ENCODE measurements around the gene SLC22A16. TPM values are rescaled to one million over a fixed set of nuclear protein-coding genes. Genes with fewer than 3 reads are reported as not detected.
"Not testable (repeated sequence)": the region's sequence is repeated elsewhere in the genome, so short reads cannot be mapped to it uniquely, and the experiment has no call there.

The SLC22A16 gene
- total RNA-seq, 1 experiment from 2014 or later: not detected

DNA sequence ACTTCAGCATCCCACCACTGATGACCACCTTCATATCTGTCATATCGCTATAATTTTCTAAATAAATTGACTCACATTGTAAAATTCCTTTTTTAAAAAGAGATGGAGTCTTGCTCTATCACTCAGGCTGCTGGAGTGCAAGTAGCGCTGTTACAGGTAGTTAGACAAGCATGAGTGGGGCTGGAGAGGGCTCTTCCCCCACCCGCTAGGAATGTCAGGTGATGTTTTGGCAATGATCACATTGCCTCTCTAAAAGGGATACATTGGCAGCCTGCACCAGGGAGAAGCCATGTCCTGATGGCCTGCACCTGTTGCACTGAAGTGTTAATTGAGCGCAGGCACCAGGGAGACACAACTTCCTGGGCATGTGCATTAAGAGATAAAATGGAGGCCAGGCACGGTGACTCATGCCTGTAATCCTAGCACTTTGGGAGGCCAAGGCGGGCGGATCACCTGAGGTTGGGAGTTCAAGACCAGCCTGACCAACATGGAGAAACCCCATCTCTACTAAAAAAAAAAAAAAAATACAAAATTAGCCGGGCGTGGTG lies 16.9 kb upstream of the SLC22A16 start:
- in situ Hi-C loops (cut with HindIII; ENCODE audit: low pct_unique_long_range_greater_than_20kb, low sequenced_read_pairs): no loop called here
- no peak for DNase-seq (ENCODE audit: low read depth, low spot score)

DNA sequence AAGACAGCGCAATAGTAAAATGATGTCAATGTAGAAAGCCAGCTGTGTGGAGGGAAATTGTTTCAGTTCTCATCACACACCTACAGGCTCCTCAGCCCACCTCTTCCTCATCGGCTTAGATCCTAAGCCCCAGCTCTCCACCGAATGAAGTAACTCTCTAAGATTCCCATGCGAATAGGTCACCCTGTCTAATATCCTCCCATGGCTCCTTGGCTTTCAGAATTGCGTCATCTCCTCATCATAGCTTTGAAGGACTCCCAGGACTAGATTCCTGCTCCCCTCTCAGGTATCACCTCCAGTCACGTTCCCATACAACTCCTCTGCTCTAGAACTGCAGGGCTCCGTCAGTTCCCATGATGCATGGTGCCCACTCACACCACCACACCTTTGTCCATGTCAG lies 16.2 kb upstream of the SLC22A16 start:
- in situ Hi-C loops (cut with HindIII; ENCODE audit: low pct_unique_long_range_greater_than_20kb, low sequenced_read_pairs): no loop called here
- no peak for DNase-seq (ENCODE audit: low read depth, low spot score)

GRCh38 chr6:110491644-110492317 lies 15.4 kb upstream of the SLC22A16 start:
- in situ Hi-C loops (cut with HindIII; ENCODE audit: low pct_unique_long_range_greater_than_20kb, low sequenced_read_pairs): no loop called here
- DNase-seq (ENCODE audit: low read depth, low spot score): no peak

DNA sequence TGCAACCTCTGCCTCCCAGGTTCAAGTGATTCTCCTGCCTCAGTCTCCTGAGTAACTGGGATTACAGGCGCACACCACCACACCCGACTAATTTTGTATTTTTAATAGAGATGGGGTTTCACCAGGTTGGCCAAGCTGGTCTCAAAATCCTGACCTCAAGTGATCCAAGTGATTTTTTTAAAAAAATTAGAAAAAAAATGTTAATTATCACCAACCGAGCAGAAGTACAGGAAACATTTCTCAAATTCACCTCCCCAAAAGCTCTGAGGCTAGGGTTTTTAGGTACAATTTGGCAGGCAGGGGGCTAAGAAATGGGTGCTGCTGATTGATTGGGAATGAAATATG lies 14.9 kb upstream of the SLC22A16 start:
- no peak for DNase-seq (ENCODE audit: low read depth, low spot score)
- in situ Hi-C loops (cut with HindIII; ENCODE audit: low pct_unique_long_range_greater_than_20kb, low sequenced_read_pairs): no loop called here

DNA sequence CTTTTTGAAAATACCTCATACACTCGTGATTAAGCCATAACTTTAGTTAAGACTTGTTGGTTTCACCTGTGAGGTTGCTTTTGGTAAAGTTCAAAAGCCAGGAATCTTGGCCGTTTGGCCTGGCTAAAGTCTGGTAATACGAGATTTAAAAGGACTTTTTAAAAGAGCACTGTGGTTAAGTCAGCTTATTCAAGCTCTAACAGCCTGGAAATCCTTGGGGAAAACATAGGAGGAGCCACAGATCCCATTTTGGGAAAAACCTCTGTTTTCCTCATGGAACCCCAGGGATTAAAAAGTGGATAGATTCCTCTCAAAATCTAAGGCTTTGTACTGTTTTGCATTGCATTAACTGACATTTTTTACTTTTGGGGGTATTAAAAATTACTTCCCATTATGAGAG lies 13.7 kb upstream of the SLC22A16 start:
- DNase-seq (ENCODE audit: low read depth, low spot score): no peak
- in situ Hi-C loops (cut with HindIII; ENCODE audit: low pct_unique_long_range_greater_than_20kb, low sequenced_read_pairs): no loop called here

DNA sequence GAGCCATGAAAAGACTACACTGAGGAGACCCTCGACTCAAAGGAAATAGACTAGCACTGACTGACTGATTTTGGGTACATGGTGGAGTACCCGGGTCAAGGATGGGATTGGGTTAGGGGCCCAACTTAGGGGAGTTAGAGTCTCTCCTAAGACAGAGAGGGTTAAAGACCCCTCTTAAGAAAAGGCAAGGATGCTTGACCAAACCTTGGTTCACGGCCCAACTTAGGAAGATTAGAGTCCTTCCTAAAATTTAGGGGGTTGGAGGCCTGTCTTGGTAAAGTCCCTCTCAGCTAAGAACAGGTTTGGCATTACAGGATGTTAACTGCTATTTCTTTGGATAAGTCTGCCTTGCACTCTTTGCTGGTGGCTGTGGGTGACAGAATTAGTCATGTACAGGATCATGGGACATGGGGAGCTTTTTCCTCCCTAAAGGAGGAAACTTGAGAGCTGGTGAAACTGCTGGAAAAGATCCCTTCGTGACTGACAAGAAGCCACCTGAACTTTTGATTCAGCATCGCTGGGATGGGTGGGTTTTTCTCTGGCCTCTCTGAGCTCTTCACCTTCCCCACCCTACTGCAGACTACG lies 12.3 kb upstream of the SLC22A16 start:
- in situ Hi-C loops (cut with HindIII; ENCODE audit: low pct_unique_long_range_greater_than_20kb, low sequenced_read_pairs): no loop called here

DNA sequence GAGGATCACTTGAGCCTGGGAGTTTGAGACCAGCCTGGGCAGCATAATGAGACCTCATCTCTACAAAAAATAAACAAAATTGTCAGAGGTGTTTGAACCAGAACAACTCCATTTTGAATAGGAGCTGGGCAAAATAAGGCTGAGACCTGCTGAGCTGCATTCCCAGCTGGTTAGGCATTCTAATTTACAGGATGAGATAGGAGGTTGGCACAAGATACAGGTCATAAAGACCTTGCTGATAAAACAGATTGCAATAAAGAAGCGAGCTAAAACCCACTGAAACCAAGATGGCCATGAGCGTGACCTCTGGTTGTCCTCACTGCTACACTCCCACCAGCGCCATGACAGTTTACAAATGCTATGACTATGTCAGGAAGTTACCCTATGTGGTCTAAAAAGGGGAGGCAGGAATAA lies 11.6 kb upstream of the SLC22A16 start:
- in situ Hi-C loops (cut with HindIII; ENCODE audit: low pct_unique_long_range_greater_than_20kb, low sequenced_read_pairs); DNase-seq (ENCODE audit: low read depth, low spot score): not testable (repeated sequence)

More for the DNA sequence above, 12.3 kb upstream of the SLC22A16 start:
- DNase-seq (ENCODE audit: low read depth, low spot score): no peak

DNA sequence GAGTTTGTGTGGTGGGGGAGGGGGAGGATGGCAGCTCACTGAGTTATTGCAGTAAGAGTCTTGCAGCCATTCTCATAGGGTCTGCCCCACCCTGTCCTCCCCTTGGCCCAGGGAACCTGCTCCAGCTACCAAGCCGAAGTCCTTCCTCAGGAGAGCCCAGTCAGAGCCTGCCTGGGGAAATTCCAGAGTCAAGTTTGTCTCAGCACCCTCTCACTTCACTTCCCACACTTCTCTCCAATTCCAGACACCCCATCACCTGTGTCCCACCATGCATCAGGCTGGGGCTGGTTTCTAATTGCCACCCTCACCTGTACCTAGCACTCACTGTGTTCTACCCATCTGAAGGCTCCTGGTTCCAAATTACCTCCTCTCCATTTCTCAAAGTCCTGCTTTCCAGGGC lies 10.3 kb upstream of the SLC22A16 start:
- in situ Hi-C loops (cut with HindIII; ENCODE audit: low pct_unique_long_range_greater_than_20kb, low sequenced_read_pairs): no loop called here
- DNase-seq (ENCODE audit: low read depth, low spot score): no peak

DNA sequence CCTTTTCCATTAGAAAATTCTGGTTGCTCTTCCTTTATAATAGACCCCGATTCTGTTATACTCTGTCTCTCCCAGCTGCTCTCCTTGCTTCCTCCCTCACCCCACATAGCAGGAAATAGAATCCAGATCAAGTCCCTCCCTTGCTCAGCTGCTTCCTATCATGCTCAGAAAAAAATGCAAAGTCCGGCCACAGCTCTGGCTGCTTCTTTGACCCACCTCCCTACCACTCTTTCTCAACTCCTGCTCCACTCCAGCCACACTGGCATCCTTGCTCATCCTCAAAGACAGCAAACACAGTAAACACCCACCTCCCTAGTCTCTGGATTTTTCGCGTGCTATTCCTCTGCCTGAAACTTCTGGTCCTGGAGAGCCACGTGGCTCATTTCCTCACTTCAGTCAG lies 9.1 kb upstream of the SLC22A16 start:
- in situ Hi-C loops (cut with HindIII; ENCODE audit: low pct_unique_long_range_greater_than_20kb, low sequenced_read_pairs): no loop called here
- DNase-seq (ENCODE audit: low read depth, low spot score): no peak

GRCh38 chr6:110484321-110484720 lies 7.9 kb upstream of the SLC22A16 start:
- peak; percentile 59 for DNase-seq (ENCODE audit: low read depth, low spot score)
- in situ Hi-C loops (cut with HindIII; ENCODE audit: low pct_unique_long_range_greater_than_20kb, low sequenced_read_pairs): no loop called here

DNA sequence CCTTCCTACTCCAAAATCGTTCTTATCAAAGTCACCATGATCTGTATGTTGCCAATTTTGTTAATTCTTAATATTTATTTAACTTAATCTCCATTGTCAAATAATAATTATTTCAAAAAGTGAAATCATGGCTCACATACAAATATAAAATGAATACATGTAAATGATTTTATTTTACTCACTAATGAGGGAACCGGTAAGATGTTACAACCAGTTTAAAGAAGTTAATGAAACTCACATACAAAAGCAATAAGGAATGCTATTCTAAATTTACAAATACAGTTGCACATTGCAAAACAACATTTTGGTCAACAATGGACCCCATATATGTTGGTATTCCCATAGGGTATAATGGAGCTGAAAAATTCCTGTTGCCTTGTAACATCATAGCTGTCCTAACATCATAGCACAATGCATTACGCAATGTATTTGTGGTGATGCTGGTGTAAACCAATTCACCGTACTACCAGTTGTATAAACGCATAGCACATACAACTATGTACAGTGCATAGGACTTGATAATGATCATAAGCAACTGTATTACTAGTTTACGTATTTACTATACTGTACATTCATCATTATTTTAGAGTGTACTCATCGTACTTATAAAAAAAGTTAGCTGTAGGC lies 6.5 kb upstream of the SLC22A16 start:
- no peak for DNase-seq (ENCODE audit: low read depth, low spot score)
- in situ Hi-C loops (cut with HindIII; ENCODE audit: low pct_unique_long_range_greater_than_20kb, low sequenced_read_pairs): no loop called here

GRCh38 chr6:110481081-110481480 lies 4.7 kb upstream of the SLC22A16 start:
- DNase-seq (ENCODE audit: low read depth, low spot score): no peak
- in situ Hi-C loops (cut with HindIII; ENCODE audit: low pct_unique_long_range_greater_than_20kb, low sequenced_read_pairs): no loop called here

- no peak for DNase-seq (ENCODE audit: low read depth, low spot score)
- in situ Hi-C loops (cut with HindIII; ENCODE audit: low pct_unique_long_range_greater_than_20kb, low sequenced_read_pairs): no loop called here
These were observed 1.3 kb downstream of the SLC22A16 start for GRCh38 chr6:110475066-110475653.

DNA sequence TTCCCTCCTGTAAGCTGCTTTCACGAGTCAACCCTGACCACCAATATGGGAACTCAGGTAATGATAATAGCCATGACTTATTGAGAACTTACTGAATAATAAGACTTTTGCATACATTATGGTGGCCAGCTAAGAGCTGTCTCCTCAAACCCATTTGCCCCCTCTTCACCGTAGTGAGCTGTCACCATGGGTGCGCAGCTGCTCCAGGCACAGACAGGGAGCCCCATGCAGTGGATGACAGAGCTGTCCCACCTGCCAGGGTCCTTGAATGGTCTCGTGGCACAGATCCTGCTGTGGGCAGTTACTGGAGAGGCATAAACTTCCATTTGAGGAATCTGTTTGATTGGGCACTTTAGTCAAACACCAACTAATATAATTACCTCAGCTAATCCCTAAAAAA lies 1.9 kb downstream of the SLC22A16 start:
- DNase-seq (ENCODE audit: low read depth, low spot score): no peak
- in situ Hi-C loops (cut with HindIII; ENCODE audit: low pct_unique_long_range_greater_than_20kb, low sequenced_read_pairs): no loop called here

- no peak for DNase-seq (ENCODE audit: low read depth, low spot score)
- in situ Hi-C loops (cut with HindIII; ENCODE audit: low pct_unique_long_range_greater_than_20kb, low sequenced_read_pairs): no loop called here
These were observed 3.7 kb downstream of the SLC22A16 start for GRCh38 chr6:110472739-110473138.

GRCh38 chr6:110471726-110472365 lies 4.6 kb downstream of the SLC22A16 start:
- no peak for DNase-seq (ENCODE audit: low read depth, low spot score)
- in situ Hi-C loops (cut with HindIII; ENCODE audit: low pct_unique_long_range_greater_than_20kb, low sequenced_read_pairs): no loop called here

DNA sequence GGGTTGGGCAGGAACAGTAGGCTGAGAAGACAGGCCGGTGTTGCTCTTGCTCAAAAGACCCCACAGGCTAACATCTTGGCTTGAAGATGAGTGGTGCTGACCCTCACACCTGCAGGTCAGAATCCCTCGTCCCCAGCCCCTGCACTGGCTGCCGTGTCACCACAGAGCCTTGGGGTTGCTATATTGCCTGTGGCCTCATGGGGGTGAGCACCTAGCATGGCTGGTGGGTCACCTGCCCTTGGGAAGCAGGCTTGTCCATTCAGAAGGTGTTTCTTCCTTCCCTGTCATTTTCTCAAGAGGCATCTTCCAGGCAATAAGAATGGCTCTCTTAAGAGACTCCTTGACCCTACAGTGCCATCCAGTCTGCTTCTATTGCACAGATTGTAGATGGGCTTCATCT lies 7.7 kb downstream of the SLC22A16 start:
- in situ Hi-C loops (cut with HindIII; ENCODE audit: low pct_unique_long_range_greater_than_20kb, low sequenced_read_pairs): no loop called here
- no peak for DNase-seq (ENCODE audit: low read depth, low spot score)

- in situ Hi-C loops (cut with HindIII; ENCODE audit: low pct_unique_long_range_greater_than_20kb, low sequenced_read_pairs): no loop called here
- DNase-seq (ENCODE audit: low read depth, low spot score): no peak
These were observed 8.8 kb downstream of the SLC22A16 start for GRCh38 chr6:110467566-110468140.

Data from SK-MEL-5 (cell line).